ENCODE data around the gene COMMD10. TPM values are rescaled to one million over a fixed set of nuclear protein-coding genes. Genes with fewer than 3 reads are reported as not detected.

Gene COMMD10
- total and polyA plus RNA-seq, 2 of the 8 experiments (the other 6 are each of a cell fraction or from before 2014, with no cell fraction given): 16.5 to 43.4 TPM

GRCh38 chr5:116216246-116216645, 131.4 kb downstream of the COMMD10 start:
- Histone ChIP-seq H3K9ac (replicated peaks in 1 of 4; ENCODE audit: extremely low read depth in 1 of 4, low read depth in 3 of 4, low read length in 3 of 4) (no peak overlapping the region), H2AFZ (ENCODE audit: low read length) (no peak overlapping the region), H3K9me3 (ENCODE audit: insufficient read depth in 2 of 2, low read depth in 1 of 2, low read length in 1 of 2) (no peaks in the 10 kb centered on the region), H2AK5ac (ENCODE audit: low read depth, low read length) (no peak overlapping the region), H3K79me1 (ENCODE audit: low read depth, low read length) (no peaks in the 10 kb centered on the region), H3K4me2 (ENCODE audit: insufficient read depth in 1 of 2, low read depth in 2 of 2, low read length in 2 of 2) (no peak overlapping the region), H3K18ac (ENCODE audit: extremely low read depth, low read length) (no peak overlapping the region), H2BK20ac (ENCODE audit: low read length) (no peak overlapping the region), H3K27ac (ENCODE audit: low read depth, low read length) (no peak overlapping the region), H2BK12ac (ENCODE audit: low read depth, low read length) (no peak overlapping the region), H3K4me1 (replicated peaks in 1 of 4; ENCODE audit: control insufficient read depth in 3 of 4, insufficient read depth in 4 of 4, low read length in 3 of 4) (peaks cover 0 to 2% (median 0%) of the 10 kb centered on the region in 4 experiments; a peak in 1 of 7 replicates), H3K79me2 (ENCODE audit: control insufficient read depth in 1 of 2, insufficient read depth in 2 of 2, low read length in 2 of 2) (no peaks in the 10 kb centered on the region), H2BK15ac (ENCODE audit: low read length) (no peak overlapping the region), H3K36me3 (ENCODE audit: control insufficient read depth in 2 of 4, insufficient read depth in 4 of 4, low read length in 3 of 4) (no peaks in the 10 kb centered on the region), H3K4ac (replicated peaks; ENCODE audit: insufficient read length, low read depth, low read length) (no peak overlapping the region), H4K91ac (replicated peaks; ENCODE audit: insufficient read length, low read length) (no peak overlapping the region), H3K4me3 (ENCODE audit: extremely low read depth in 1 of 4, insufficient read depth in 2 of 4, low read depth in 3 of 4, low read length in 4 of 4) (no peak overlapping the region), H3K23ac (ENCODE audit: insufficient read length) (no peak overlapping the region), H2BK120ac (replicated peaks; ENCODE audit: low read depth, low read length) (no peak overlapping the region), H4K8ac (ENCODE audit: extremely low read depth, insufficient read depth, low read length) (no peak overlapping the region), H4K20me1 (replicated peaks in 1 of 2; ENCODE audit: control insufficient read depth in 1 of 2, insufficient read depth in 2 of 2, low read length in 2 of 2) (no peaks in the 10 kb centered on the region), H3K27me3 (replicated peaks in 1 of 4; ENCODE audit: control insufficient read depth in 3 of 4, extremely low read depth in 1 of 4, insufficient read depth in 3 of 4, low read length in 3 of 4) (no peaks in the 10 kb centered on the region), H4K5ac (ENCODE audit: insufficient read length, low read depth, low read length) (no peak overlapping the region), H3K23me2 (ENCODE audit: low read depth, low read length) (peaks cover 2% of the 10 kb centered on the region; the same call in 1 of the 2 replicates), H3K14ac (ENCODE audit: insufficient read length) (no peak overlapping the region), H3K56ac (replicated peaks; ENCODE audit: insufficient read length, low read depth, low read length) (no peak overlapping the region), H2BK5ac (ENCODE audit: low read depth, low read length) (no peak overlapping the region)
- no peak for FAIRE-seq
- WGBS, 2 experiments (ENCODE audit: extremely low coverage in 1 of 2, insufficient coverage in 1 of 2, insufficient read length in 1 of 2, insufficient replicate concordance in 2 of 2, low coverage in 1 of 2, low lambda C conversion rate in 2 of 2, missing lambda C conversion rate in 1 of 2): 92% methylated on average over 5 of the region's 5 CpGs; no CpG with 5 or more reads in 1 of the 2 experiments
- ChIA-PET CTCF (ENCODE audit: partially characterized antibody) (interaction anchor here (0.7 to 1.3 kb wide), 2 partner anchors 16 to 131 kb away, joined by 3 to 4 read pairs; no protein-coding TSS in a partner anchor), POLR2A (ENCODE audit: partially characterized antibody) (no interaction called here)
- DNase-seq (ENCODE audit: low read depth in 1 of 2, low spot score in 2 of 2): no peak
- TF ChIP-seq YY1 (IDR thresholded peaks at IDR 0.05; ENCODE audit: low read depth, low read length): no peak
- TF ChIP-seq BCL11A (IDR thresholded peaks at IDR 0.05; ENCODE audit: low read depth in 2 of 2, low read length in 2 of 2): no peak
- no peak for TF ChIP-seq NRF1 (IDR thresholded peaks at IDR 0.05; ENCODE audit: low read depth, low read length)
- no peak for TF ChIP-seq RFX5 (IDR thresholded peaks at IDR 0.05; ENCODE audit: borderline replicate concordance, low read depth, low read length)
- TF ChIP-seq, protein P1, sequence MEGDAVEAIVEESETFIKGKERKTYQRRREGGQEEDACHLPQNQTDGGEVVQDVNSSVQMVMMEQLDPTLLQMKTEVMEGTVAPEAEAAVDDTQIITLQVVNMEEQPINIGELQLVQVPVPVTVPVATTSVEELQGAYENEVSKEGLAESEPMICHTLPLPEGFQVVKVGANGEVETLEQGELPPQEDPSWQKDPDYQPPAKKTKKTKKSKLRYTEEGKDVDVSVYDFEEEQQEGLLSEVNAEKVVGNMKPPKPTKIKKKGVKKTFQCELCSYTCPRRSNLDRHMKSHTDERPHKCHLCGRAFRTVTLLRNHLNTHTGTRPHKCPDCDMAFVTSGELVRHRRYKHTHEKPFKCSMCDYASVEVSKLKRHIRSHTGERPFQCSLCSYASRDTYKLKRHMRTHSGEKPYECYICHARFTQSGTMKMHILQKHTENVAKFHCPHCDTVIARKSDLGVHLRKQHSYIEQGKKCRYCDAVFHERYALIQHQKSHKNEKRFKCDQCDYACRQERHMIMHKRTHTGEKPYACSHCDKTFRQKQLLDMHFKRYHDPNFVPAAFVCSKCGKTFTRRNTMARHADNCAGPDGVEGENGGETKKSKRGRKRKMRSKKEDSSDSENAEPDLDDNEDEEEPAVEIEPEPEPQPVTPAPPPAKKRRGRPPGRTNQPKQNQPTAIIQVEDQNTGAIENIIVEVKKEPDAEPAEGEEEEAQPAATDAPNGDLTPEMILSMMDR (IDR thresholded peaks at IDR 0.05; ENCODE audit: control extremely low read depth in 1 of 3, insufficient read depth in 1 of 3, low read depth in 1 of 3, low read length in 3 of 3): no peak
- TF ChIP-seq, protein P2, sequence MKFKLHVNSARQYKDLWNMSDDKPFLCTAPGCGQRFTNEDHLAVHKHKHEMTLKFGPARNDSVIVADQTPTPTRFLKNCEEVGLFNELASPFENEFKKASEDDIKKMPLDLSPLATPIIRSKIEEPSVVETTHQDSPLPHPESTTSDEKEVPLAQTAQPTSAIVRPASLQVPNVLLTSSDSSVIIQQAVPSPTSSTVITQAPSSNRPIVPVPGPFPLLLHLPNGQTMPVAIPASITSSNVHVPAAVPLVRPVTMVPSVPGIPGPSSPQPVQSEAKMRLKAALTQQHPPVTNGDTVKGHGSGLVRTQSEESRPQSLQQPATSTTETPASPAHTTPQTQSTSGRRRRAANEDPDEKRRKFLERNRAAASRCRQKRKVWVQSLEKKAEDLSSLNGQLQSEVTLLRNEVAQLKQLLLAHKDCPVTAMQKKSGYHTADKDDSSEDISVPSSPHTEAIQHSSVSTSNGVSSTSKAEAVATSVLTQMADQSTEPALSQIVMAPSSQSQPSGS (IDR thresholded peaks at IDR 0.05; ENCODE audit: low read length): no peak
- no peak for TF ChIP-seq JUND (IDR thresholded peaks at IDR 0.05; ENCODE audit: low read length)
- TF ChIP-seq POU5F1 (IDR thresholded peaks at IDR 0.05; ENCODE audit: low read depth, low read length): no peak
- no peak for TF ChIP-seq CEBPB (IDR thresholded peaks at IDR 0.05; ENCODE audit: low read depth, low read length)
- no peak for TF ChIP-seq KDM5A (IDR thresholded peaks at IDR 0.05; ENCODE audit: low read length)
- no peak for TF ChIP-seq CHD2 (IDR thresholded peaks at IDR 0.05; ENCODE audit: low read length)

Measured in H1 (cell line).